RCC 7860 (cell line): ENCODE measurements around the gene PARP1.
"Not testable (repeated sequence)": the region's sequence is repeated elsewhere in the genome, so short reads cannot be mapped to it uniquely, and the experiment has no call there.

Experiments
- DNase-seq: peaks from one replicate; pipeline ENCODE4 v3.0.0-alpha.2; 2015; ENCODE audit warnings: low spot score
- FAIRE-seq: peaks from 2 replicates; lab custom pipeline; 2012; peaks lifted over from hg19 to GRCh38; lab: Jason Lieb, UNC

The PARP1 gene

GRCh38 chr1:226407497-226408284, at the start of gene PARP1:
Gene PARP1 (minus strand): TSS chr1:226408093. CDS start chr1:226407929, 164 bp downstream.
- DNase-seq (peak; percentile 73), FAIRE-seq (no peak)

GRCh38 chr1:226457307-226457712, 49.4 kb upstream of the PARP1 start:
- DNase-seq (no peak), FAIRE-seq (no peak)

GRCh38 chr1:226455843-226456242, 48.0 kb upstream of the PARP1 start:
- no peak for DNase-seq
- no peak for FAIRE-seq

- DNase-seq: no peak
- no peak for FAIRE-seq
Observed at GRCh38 chr1:226454349-226454748, 46.5 kb upstream of the PARP1 start.

GRCh38 chr1:226453015-226453704, 45.3 kb upstream of the PARP1 start:
- FAIRE-seq: no peak
- DNase-seq: no peak

- DNase-seq (no peak), FAIRE-seq (no peak)
Observed at GRCh38 chr1:226450688-226451087, 42.8 kb upstream of the PARP1 start.

- DNase-seq (no peak), FAIRE-seq (no peak)
Observed at GRCh38 chr1:226449823-226450222, 41.9 kb upstream of the PARP1 start.

- no peak for FAIRE-seq
Observed at GRCh38 chr1:226447932-226448665, 40.2 kb upstream of the PARP1 start.

GRCh38 chr1:226446094-226446493, 38.2 kb upstream of the PARP1 start:
- no peak for FAIRE-seq
- DNase-seq: no peak

More at GRCh38 chr1:226447932-226448665, 40.2 kb upstream of the PARP1 start:
- no peak for DNase-seq

- DNase-seq (no peak), FAIRE-seq (no peak)
Observed at GRCh38 chr1:226444901-226445300, 37.0 kb upstream of the PARP1 start.

- no peak for FAIRE-seq
- peak; percentile 78 for DNase-seq
Observed at GRCh38 chr1:226443439-226443838, 35.5 kb upstream of the PARP1 start.

GRCh38 chr1:226443033-226443432, 35.1 kb upstream of the PARP1 start:
- DNase-seq (peak; percentile 11), FAIRE-seq (no peak)

GRCh38 chr1:226441629-226442028, 33.7 kb upstream of the PARP1 start:
- DNase-seq (no peak), FAIRE-seq (no peak)

GRCh38 chr1:226440512-226440911, 32.6 kb upstream of the PARP1 start:
- FAIRE-seq (no peak), DNase-seq (no peak)

GRCh38 chr1:226438007-226438406, 30.1 kb upstream of the PARP1 start:
- FAIRE-seq (no peak), DNase-seq (no peak)

GRCh38 chr1:226436855-226437491, 29.1 kb upstream of the PARP1 start:
- DNase-seq: no peak
- FAIRE-seq: no peak

GRCh38 chr1:226436472-226436854, 28.6 kb upstream of the PARP1 start:
- FAIRE-seq: no peak

GRCh38 chr1:226433341-226433720, 25.4 kb upstream of the PARP1 start:
- DNase-seq (no peak), FAIRE-seq (no peak)

More at GRCh38 chr1:226436472-226436854, 28.6 kb upstream of the PARP1 start:
- no peak for DNase-seq

- FAIRE-seq (no peak), DNase-seq (no peak)
Observed at GRCh38 chr1:226432586-226433340, 24.9 kb upstream of the PARP1 start.

- FAIRE-seq, DNase-seq: not testable (repeated sequence)
Observed at GRCh38 chr1:226431898-226432297, 24.0 kb upstream of the PARP1 start.
